GM21619 (cell line): ENCODE results near the gene SFMBT2.
"Not testable (repeated sequence)": the region's sequence is repeated elsewhere in the genome, so short reads cannot be mapped to it uniquely, and the experiment has no call there.

Experiments used
- ATAC-seq: cut with Tn5 transposase; IDR thresholded peaks from one replicate; pipeline ENCODE4 v1.9.1; 2021; ENCODE audit not compliant: unreplicated experiment

SFMBT2 gene

GRCh38 chr10:7333961-7334641, 76.7 kb downstream of the SFMBT2 start:
- no peak for ATAC-seq

GRCh38 chr10:7329219-7329618, 81.6 kb downstream of the SFMBT2 start:
- no peak for ATAC-seq

GRCh38 chr10:7327885-7328284, 82.9 kb downstream of the SFMBT2 start:
- no peak for ATAC-seq

GRCh38 chr10:7322623-7323022, 88.2 kb downstream of the SFMBT2 start:
- no peak for ATAC-seq

GRCh38 chr10:7320072-7320471, 90.8 kb downstream of the SFMBT2 start:
- no peak for ATAC-seq

GRCh38 chr10:7319632-7320031, 91.2 kb downstream of the SFMBT2 start:
- no peak for ATAC-seq

- ATAC-seq: no peak
Observed at GRCh38 chr10:7318836-7319235, 92.0 kb downstream of the SFMBT2 start.

- peak; percentile 46 for ATAC-seq
Observed at GRCh38 chr10:7317786-7318446, 92.9 kb downstream of the SFMBT2 start.

GRCh38 chr10:7316839-7317238, 94.0 kb downstream of the SFMBT2 start:
- ATAC-seq: no peak

GRCh38 chr10:7315906-7316305, 94.9 kb downstream of the SFMBT2 start:
- ATAC-seq: no peak

- no peak for ATAC-seq
Observed at GRCh38 chr10:7314170-7314569, 96.7 kb downstream of the SFMBT2 start.

GRCh38 chr10:7312488-7312857, 98.4 kb downstream of the SFMBT2 start:
- ATAC-seq: no peak

GRCh38 chr10:7311850-7312487, 98.9 kb downstream of the SFMBT2 start:
- not testable (repeated sequence) for ATAC-seq

GRCh38 chr10:7311218-7311849, 99.5 kb downstream of the SFMBT2 start:
- ATAC-seq: no peak

- ATAC-seq: no peak
Observed at GRCh38 chr10:7310076-7310475, 100.8 kb downstream of the SFMBT2 start.

GRCh38 chr10:7308826-7309225, 102.0 kb downstream of the SFMBT2 start:
- ATAC-seq: no peak

- ATAC-seq: no peak
Observed at GRCh38 chr10:7306616-7307015, 104.2 kb downstream of the SFMBT2 start.

- ATAC-seq: peak; percentile 63
Observed at GRCh38 chr10:7306147-7306546, 104.7 kb downstream of the SFMBT2 start.

- ATAC-seq: no peak
Observed at GRCh38 chr10:7305053-7305452, 105.8 kb downstream of the SFMBT2 start.

GRCh38 chr10:7304110-7304509, 106.7 kb downstream of the SFMBT2 start:
- no peak for ATAC-seq

GRCh38 chr10:7302930-7303557, 107.8 kb downstream of the SFMBT2 start:
- ATAC-seq: no peak
